Middle frontal gyrus (tissue), 1 donor: ENCODE measurements around the gene SET.
"Not testable (repeated sequence)": the region's sequence is repeated elsewhere in the genome, so short reads cannot be mapped to it uniquely, and the experiment has no call there.

Experiments
- DNase-seq: peaks from one replicate; pipeline ENCODE4 v3.0.0-alpha.2; 2015; ENCODE audit warnings: low spot score; ENCODE audit errors: extremely low spot score

The SET gene

GRCh38 chr9:128688501-128689292, at the start of gene SET:
SET (plus strand) TSS chr9:128689222; CDS start chr9:128689583, 361 bp downstream.
- peak; percentile 88 for DNase-seq

- no peak for DNase-seq
These were observed 48.4 kb upstream of the SET start for GRCh38 chr9:128640603-128641002.

- no peak for DNase-seq
These were observed 46.3 kb upstream of the SET start for GRCh38 chr9:128642675-128643245.

- no peak for DNase-seq
These were observed 45.3 kb upstream of the SET start for GRCh38 chr9:128643519-128644300.

GRCh38 chr9:128648206-128648605, 40.8 kb upstream of the SET start:
- DNase-seq: not testable (repeated sequence)

- DNase-seq: no peak
These were observed 37.2 kb upstream of the SET start for GRCh38 chr9:128651798-128652197.

- DNase-seq: no peak
These were observed 35.1 kb upstream of the SET start for GRCh38 chr9:128653908-128654307.

- no peak for DNase-seq
These were observed 34.5 kb upstream of the SET start for GRCh38 chr9:128654481-128654880.

- peak; percentile 90 for DNase-seq
These were observed 32.3 kb upstream of the SET start, which contains the start of gene DYNC2I2 for GRCh38 chr9:128656416-128657343. DYNC2I2 (minus strand) TSS chr9:128656847; CDS start chr9:128656726, 121 bp downstream.

- no peak for DNase-seq
These were observed 31.7 kb upstream of the SET start for GRCh38 chr9:128657344-128657704.

GRCh38 chr9:128657796-128658195, 31.2 kb upstream of the SET start:
- DNase-seq: no peak

- DNase-seq: not testable (repeated sequence)
These were observed 22.5 kb upstream of the SET start for GRCh38 chr9:128666481-128666941.

- DNase-seq: no peak
These were observed 19.2 kb upstream of the SET start for GRCh38 chr9:128669786-128670185.

GRCh38 chr9:128675382-128675781, 13.6 kb upstream of the SET start:
- DNase-seq: no peak

GRCh38 chr9:128677794-128678193, 11.2 kb upstream of the SET start:
- no peak for DNase-seq

- DNase-seq: no peak
These were observed 5.5 kb upstream of the SET start for GRCh38 chr9:128683340-128684064.

GRCh38 chr9:128684065-128684324, 5.0 kb upstream of the SET start:
- no peak for DNase-seq

- DNase-seq: no peak
These were observed 4.5 kb upstream of the SET start for GRCh38 chr9:128684325-128685199.

GRCh38 chr9:128685636-128686489, 3.2 kb upstream of the SET start:
- DNase-seq: no peak
